ENCODE measurements around the gene LGALS7B. TPM values are rescaled to one million over a fixed set of nuclear protein-coding genes. Genes with fewer than 3 reads are reported as not detected.

The LGALS7B gene
- total and polyA plus RNA-seq, 2 of the 4 experiments (the other 2 are of a cell fraction), result not detected

- H3K9me3 ChIP-seq (ENCODE audit: control insufficient read depth, insufficient read depth, low read length), result no peaks in the 10 kb centered on the region
Observed at GRCh38 chr19:38739440-38740256, 49.4 kb upstream of the LGALS7B start.

More at GRCh38 chr19:38739440-38740256, 49.4 kb upstream of the LGALS7B start:
- no peak overlapping the region for H3K4ac ChIP-seq (ENCODE audit: low read depth, low read length)
- no peak overlapping the region for H4K8ac ChIP-seq (ENCODE audit: low read depth in 2 of 2, low read length in 2 of 2)
- H2BK120ac ChIP-seq (ENCODE audit: low read depth, low read length), result no peak overlapping the region
- ATAC-seq (ENCODE audit: low read depth), result no peak
- H3K23ac ChIP-seq (ENCODE audit: low read depth, low read length), result no peak overlapping the region
- H4K5ac ChIP-seq (ENCODE audit: low read depth, low read length), result no peak overlapping the region
- peaks cover 8% of the 10 kb centered on the region for H4K20me1 ChIP-seq (ENCODE audit: insufficient read depth, low read length)
- DNase-seq, result no peak
- intact Hi-C loops (cut with micrococcal nuclease) (no loop called here), dilution Hi-C loops (cut with HindIII; ENCODE audit: low sequenced_read_pairs, unreplicated experiment) (no loop called here), in situ Hi-C loops (cut with MboI; ENCODE audit: low sequenced_read_pairs) (loop anchor here (25.0 kb wide), 1 partner anchor 173 kb away; the partner anchor contains the start of gene CCER2)
- no peak overlapping the region for H4K91ac ChIP-seq (ENCODE audit: insufficient read depth, low read depth, low read length)
- no CpG with 5 or more reads among the region's 16 CpGs for WGBS, 2 experiments (ENCODE audit: extremely low coverage in 2 of 2, insufficient read length in 1 of 2)
- H2BK5ac ChIP-seq (ENCODE audit: low read depth, low read length, poor library complexity, severe bottlenecking), result no peak overlapping the region
- H3K27ac ChIP-seq (ENCODE audit: insufficient read depth, low read length), result no peak overlapping the region
- no peak overlapping the region for H3K14ac ChIP-seq (replicated peaks; ENCODE audit: low read depth, low read length)
- H2AFZ ChIP-seq (replicated peaks; ENCODE audit: low read length, poor library complexity), result no peak overlapping the region
- ChIA-PET POLR2A (ENCODE audit: unreplicated experiment) (no interaction called here), CTCF (no interaction called here)
- no peak overlapping the region for H3K4me2 ChIP-seq (ENCODE audit: low read depth, low read length)
- no peak overlapping the region for H2BK15ac ChIP-seq (ENCODE audit: low read depth, low read length)
- H3K4me1 ChIP-seq (ENCODE audit: control insufficient read depth, insufficient read depth, low read length), result peaks cover 4% of the 10 kb centered on the region
- TF ChIP-seq BHLHE40 (IDR thresholded peaks at IDR 0.05; ENCODE audit: low read depth, low read length) (no peak), CEBPB (IDR thresholded peaks at IDR 0.05; ENCODE audit: low read depth, low read length) (no peak), MXI1 (IDR thresholded peaks at IDR 0.05; ENCODE audit: borderline replicate concordance, low read depth, low read length) (no peak), POLR2A (IDR thresholded peaks at IDR 0.05; ENCODE audit: low read depth, low read length) (no peak), ELK1 (IDR thresholded peaks at IDR 0.05; ENCODE audit: borderline replicate concordance, low read depth, low read length) (no peak), RFX5 (IDR thresholded peaks at IDR 0.05; ENCODE audit: low read depth, low read length) (no peak), RCOR1 (IDR thresholded peaks at IDR 0.05; ENCODE audit: insufficient replicate concordance, low read length) (no peak), USF2 (IDR thresholded peaks at IDR 0.05; ENCODE audit: low read depth, low read length) (no peak), NFE2L2 (IDR thresholded peaks at IDR 0.05; ENCODE audit: low read depth, low read length) (no peak), CHD1 (IDR thresholded peaks at IDR 0.05; ENCODE audit: low read depth, low read length) (no peak), SMC3 (IDR thresholded peaks at IDR 0.05; ENCODE audit: low read depth, low read length) (no peak), CTCF (conservative IDR thresholded peaks at IDR 0.05; ENCODE audit: low read depth, low read length) (no peak), MAFK (IDR thresholded peaks at IDR 0.05; ENCODE audit: low read depth, low read length) (no peak), RAD21 (IDR thresholded peaks at IDR 0.05; ENCODE audit: low read length) (no peak), FOS (IDR thresholded peaks at IDR 0.05; ENCODE audit: low read depth, low read length) (no peak), MAZ (IDR thresholded peaks at IDR 0.05; ENCODE audit: borderline replicate concordance, low read depth, low read length) (no peak)
- BruUV-seq (replicated peaks), result no TSS peak
- H2BK20ac ChIP-seq (ENCODE audit: low read depth, low read length), result no peak overlapping the region
- H3K18ac ChIP-seq (ENCODE audit: low read depth, low read length), result no peak overlapping the region
- no peaks in the 10 kb centered on the region for H3K79me1 ChIP-seq (ENCODE audit: low read depth in 1 of 2, low read length in 2 of 2)
- no peak overlapping the region for H2AK5ac ChIP-seq (ENCODE audit: low read depth, low read length)
- no peak overlapping the region for H3K56ac ChIP-seq (ENCODE audit: extremely low read depth, insufficient read depth, low read length)
- no peak overlapping the region for H3K4me3 ChIP-seq (ENCODE audit: insufficient read depth, low read depth, low read length)
- H3K9ac ChIP-seq (ENCODE audit: low read depth, low read length), result no peak overlapping the region
- no peaks in the 10 kb centered on the region for H3K36me3 ChIP-seq (ENCODE audit: control insufficient read depth, insufficient read depth, low read length)
- no peak overlapping the region for H2AK9ac ChIP-seq (replicated peaks; ENCODE audit: low read depth, low read length, poor library complexity)
- no peaks in the 10 kb centered on the region for H3K27me3 ChIP-seq (ENCODE audit: control insufficient read depth, insufficient read depth, low read length)
- no peaks in the 10 kb centered on the region for H3K9me1 ChIP-seq (ENCODE audit: insufficient read depth, low read length)
